OCI-LY1 (cell line): ENCODE measurements around the gene RAB5IF.

ENCODE experiments used
- EZH2 ChIP-seq: fragments of 200-600 bp; sonication (generic), shearing (Covaris generic); IDR thresholded peaks from 2 replicates; pipeline ENCODE4 v1.8.0; 2017; ENCODE audit warnings: borderline replicate concordance, mixed run types, mild to moderate bottlenecking, antibody characterized with exemption, low read length, moderate library complexity, mixed read lengths
- TF ChIP-seq, protein P1 (sequence below): fragments of 200-600 bp; sonication (generic), shearing (Covaris generic); IDR thresholded peaks from 2 replicates; pipeline ENCODE4 v1.5.1; 2017; ENCODE audit warnings: mild to moderate bottlenecking, antibody characterized with exemption, low read length, moderate library complexity, mixed read lengths

- TF ChIP-seq, protein P1, sequence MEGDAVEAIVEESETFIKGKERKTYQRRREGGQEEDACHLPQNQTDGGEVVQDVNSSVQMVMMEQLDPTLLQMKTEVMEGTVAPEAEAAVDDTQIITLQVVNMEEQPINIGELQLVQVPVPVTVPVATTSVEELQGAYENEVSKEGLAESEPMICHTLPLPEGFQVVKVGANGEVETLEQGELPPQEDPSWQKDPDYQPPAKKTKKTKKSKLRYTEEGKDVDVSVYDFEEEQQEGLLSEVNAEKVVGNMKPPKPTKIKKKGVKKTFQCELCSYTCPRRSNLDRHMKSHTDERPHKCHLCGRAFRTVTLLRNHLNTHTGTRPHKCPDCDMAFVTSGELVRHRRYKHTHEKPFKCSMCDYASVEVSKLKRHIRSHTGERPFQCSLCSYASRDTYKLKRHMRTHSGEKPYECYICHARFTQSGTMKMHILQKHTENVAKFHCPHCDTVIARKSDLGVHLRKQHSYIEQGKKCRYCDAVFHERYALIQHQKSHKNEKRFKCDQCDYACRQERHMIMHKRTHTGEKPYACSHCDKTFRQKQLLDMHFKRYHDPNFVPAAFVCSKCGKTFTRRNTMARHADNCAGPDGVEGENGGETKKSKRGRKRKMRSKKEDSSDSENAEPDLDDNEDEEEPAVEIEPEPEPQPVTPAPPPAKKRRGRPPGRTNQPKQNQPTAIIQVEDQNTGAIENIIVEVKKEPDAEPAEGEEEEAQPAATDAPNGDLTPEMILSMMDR: no peak
- no peak for TF ChIP-seq EZH2
Measured at GRCh38 chr20:36563374-36563773, 42.2 kb upstream of the RAB5IF start.
